ENCODE measurements around the gene SMAP2. TPM values are rescaled to one million over a fixed set of nuclear protein-coding genes. Genes with fewer than 3 reads are reported as not detected.

Gene SMAP2
- total and polyA plus RNA-seq, 3 experiments from 2014 or later: 144 to 340 (median 146) TPM

DNA sequence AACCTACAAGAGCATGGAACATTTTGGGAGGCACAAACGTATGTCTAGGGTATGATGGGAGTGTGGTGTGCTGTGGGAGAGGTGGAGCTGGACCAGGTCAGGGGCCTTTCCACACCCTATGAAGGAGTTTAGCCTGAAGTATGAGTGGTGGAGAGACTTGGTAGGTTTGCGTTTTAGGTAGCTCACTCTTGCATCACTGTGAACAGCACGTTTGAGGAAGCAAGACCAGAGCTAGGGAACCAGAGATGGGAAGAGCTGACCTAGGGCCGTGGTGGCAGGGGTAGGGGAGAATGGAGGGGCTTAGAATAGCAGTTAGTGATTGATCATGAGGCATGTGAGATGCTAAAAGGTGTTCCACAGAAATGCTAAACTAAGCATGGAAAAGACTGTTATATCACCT is 51.7 kb downstream of the SMAP2 start:
- POLR2A ChIA-PET: interaction anchor here (0.5 kb wide), 1 partner anchor 256 kb away, joined by 15 read pairs; no protein-coding TSS in a partner anchor
- peak overlapping the region in 4 of 8 donors; percentile 10 to 41 (median 24) for H3K27ac Mint-ChIP-seq

DNA sequence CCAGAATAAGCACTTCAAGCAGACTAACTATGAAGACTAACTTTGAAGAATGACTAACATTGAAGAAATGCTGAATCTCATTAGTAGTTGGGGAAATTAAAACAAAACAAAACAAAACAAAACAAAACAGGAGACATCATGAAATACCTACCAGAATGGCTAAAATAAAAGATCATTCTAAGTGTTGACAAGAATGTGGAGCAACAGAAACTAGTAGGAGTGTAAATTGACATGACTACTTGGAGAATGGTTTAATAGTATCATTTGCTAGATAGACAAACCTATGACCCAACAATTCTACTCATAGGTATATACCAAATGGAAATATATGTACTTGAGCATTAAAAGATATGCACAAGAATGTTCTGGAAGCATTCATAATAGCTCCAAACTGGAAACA is 57.9 kb downstream of the SMAP2 start:
- no peaks in the 10 kb centered on the region for H3K4me1 Mint-ChIP-seq
- Histone ChIP-seq H3K4me3 (ENCODE audit: low read length) (no peak overlapping the region), H3K36me3 (ENCODE audit: insufficient read depth, low read length) (no peaks in the 10 kb centered on the region), H3K27me3 (ENCODE audit: insufficient read depth, low read length, poor library complexity, severe bottlenecking) (no peaks in the 10 kb centered on the region), H3K9me3 (ENCODE audit: low read length) (no peaks in the 10 kb centered on the region), H3K4me1 (ENCODE audit: insufficient read depth, low read length) (no peaks in the 10 kb centered on the region), H3K27ac (ENCODE audit: low read depth, low read length) (no peak overlapping the region)
- CTCF ChIA-PET: no interaction called here
- POLR2A ChIA-PET: no interaction called here
- no peaks in the 10 kb centered on the region for H3K36me3 Mint-ChIP-seq
- H3K27ac Mint-ChIP-seq: peak overlapping the region in 2 of 8 donors; percentile 2 to 42
- DNase-seq: no peak
- H3K4me3 Mint-ChIP-seq: no peak overlapping the region
- H3K9me3 Mint-ChIP-seq: no peaks in the 10 kb centered on the region
- H3K27me3 Mint-ChIP-seq: no peaks in the 10 kb centered on the region

More for the DNA sequence above, 51.7 kb downstream of the SMAP2 start:
- no peaks in the 10 kb centered on the region for H3K9me3 ChIP-seq (ENCODE audit: low read length)
- H3K36me3 ChIP-seq (ENCODE audit: insufficient read depth, low read length): peaks cover 24% of the 10 kb centered on the region
- Mint-ChIP-seq H3K36me3 (peaks cover 11 to 47% (median 24%) of the 10 kb centered on the region in 3 donors), H3K27me3 (peaks cover 0 to 1% of the 10 kb centered on the region in 2 donors), H3K4me1 (peaks cover 5 to 14% (median 6%) of the 10 kb centered on the region in 3 donors), H3K4me3 (no peak overlapping the region), H3K9me3 (no peaks in the 10 kb centered on the region)
- H3K4me3 ChIP-seq (ENCODE audit: low read length): no peak overlapping the region
- H3K4me1 ChIP-seq (ENCODE audit: insufficient read depth, low read length): no peaks in the 10 kb centered on the region
- DNase-seq: no peak
- H3K27ac ChIP-seq (ENCODE audit: low read depth, low read length): no peak overlapping the region
- H3K27me3 ChIP-seq (ENCODE audit: insufficient read depth, low read length, poor library complexity, severe bottlenecking): no peaks in the 10 kb centered on the region
- CTCF ChIA-PET: interaction anchor here (1.2 to 1.7 kb wide), 3 partner anchors 14 to 281 kb away, joined by 3 to 7 read pairs (median 4); no protein-coding TSS in a partner anchor

DNA sequence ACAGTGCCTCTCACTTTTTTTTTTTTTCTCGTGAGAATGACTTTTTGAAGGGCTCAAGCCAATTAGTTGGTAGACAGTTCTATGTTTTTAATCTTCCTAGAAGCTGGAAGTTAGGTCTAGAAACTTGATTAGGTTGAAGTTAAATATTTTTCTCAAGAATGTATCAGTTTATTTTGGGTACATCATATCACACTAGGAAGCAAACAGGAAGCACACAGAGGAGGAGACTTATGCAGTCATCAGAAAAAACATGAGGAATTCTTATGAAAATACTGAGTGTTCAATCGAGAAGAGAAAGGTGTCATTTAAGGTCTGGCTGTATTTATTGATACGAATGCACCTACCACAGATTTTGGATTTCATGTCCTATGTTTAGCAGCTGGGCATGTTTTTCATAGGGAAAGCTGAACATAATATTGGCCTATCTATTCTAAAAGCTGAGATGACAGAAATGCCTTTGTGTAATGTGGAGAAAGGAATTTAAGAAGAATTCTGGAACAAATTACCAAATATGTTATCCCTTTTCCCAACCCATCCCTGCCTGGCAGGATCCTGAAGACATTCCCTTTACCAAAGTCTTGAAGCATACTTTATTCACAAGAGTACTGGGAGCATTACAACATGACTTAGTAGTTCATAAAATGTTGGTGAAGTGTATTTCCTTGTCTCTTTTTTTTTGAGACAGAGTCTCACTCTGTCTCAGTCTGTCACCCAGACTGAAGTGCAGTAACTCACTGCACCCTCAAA is 59.3 kb downstream of the SMAP2 start:
- Mint-ChIP-seq H3K9me3 (no peaks in the 10 kb centered on the region), H3K27ac (peak overlapping the region in 1 of 8 donors; percentile 80), H3K27me3 (no peaks in the 10 kb centered on the region), H3K4me1 (no peaks in the 10 kb centered on the region), H3K36me3 (no peaks in the 10 kb centered on the region), H3K4me3 (no peak overlapping the region)
- POLR2A ChIA-PET: no interaction called here
- Histone ChIP-seq H3K36me3 (ENCODE audit: insufficient read depth, low read length) (no peaks in the 10 kb centered on the region), H3K4me3 (ENCODE audit: low read length) (no peak overlapping the region), H3K4me1 (ENCODE audit: insufficient read depth, low read length) (no peaks in the 10 kb centered on the region), H3K27ac (ENCODE audit: low read depth, low read length) (no peak overlapping the region), H3K9me3 (ENCODE audit: low read length) (no peaks in the 10 kb centered on the region), H3K27me3 (ENCODE audit: insufficient read depth, low read length, poor library complexity, severe bottlenecking) (no peaks in the 10 kb centered on the region)
- no peak for DNase-seq
- CTCF ChIA-PET: no interaction called here

DNA sequence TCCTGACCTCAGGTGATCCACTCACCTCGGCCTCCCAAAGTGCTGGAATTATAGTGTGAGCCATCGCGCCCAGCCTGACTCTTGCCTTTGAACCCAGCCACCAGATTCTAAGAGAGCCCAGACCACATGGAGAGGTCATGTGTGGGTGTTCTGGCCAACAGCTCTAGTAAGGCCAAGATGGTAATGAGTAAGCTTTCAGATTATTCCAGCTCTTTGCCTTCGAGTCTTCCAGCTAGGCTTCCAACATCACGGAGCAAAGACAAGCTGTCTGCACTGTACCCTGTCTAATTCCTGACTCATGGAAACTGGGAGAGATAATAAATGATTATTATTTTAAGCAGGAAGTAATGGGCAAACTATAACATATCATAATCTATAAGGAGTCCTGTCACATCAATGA is 61.9 kb downstream of the SMAP2 start:
- Histone ChIP-seq H3K4me1 (ENCODE audit: insufficient read depth, low read length) (no peaks in the 10 kb centered on the region), H3K9me3 (ENCODE audit: low read length) (no peaks in the 10 kb centered on the region), H3K27ac (ENCODE audit: low read depth, low read length) (no peak overlapping the region), H3K36me3 (ENCODE audit: insufficient read depth, low read length) (no peaks in the 10 kb centered on the region), H3K4me3 (ENCODE audit: low read length) (no peak overlapping the region), H3K27me3 (ENCODE audit: insufficient read depth, low read length, poor library complexity, severe bottlenecking) (no peaks in the 10 kb centered on the region)
- no peak overlapping the region for H3K4me3 Mint-ChIP-seq
- peaks cover 2 to 7% (median 4%) of the 10 kb centered on the region in 3 donors for H3K4me1 Mint-ChIP-seq
- H3K27me3 Mint-ChIP-seq: no peaks in the 10 kb centered on the region
- no peaks in the 10 kb centered on the region for H3K36me3 Mint-ChIP-seq
- POLR2A ChIA-PET: no interaction called here
- H3K9me3 Mint-ChIP-seq: no peaks in the 10 kb centered on the region
- DNase-seq: no peak
- CTCF ChIA-PET: interaction anchor here (0.7 to 1.6 kb wide), 5 partner anchors 12 to 359 kb away, joined by 3 to 4 read pairs (median 3); no protein-coding TSS in a partner anchor
- H3K27ac Mint-ChIP-seq: no peak overlapping the region

DNA sequence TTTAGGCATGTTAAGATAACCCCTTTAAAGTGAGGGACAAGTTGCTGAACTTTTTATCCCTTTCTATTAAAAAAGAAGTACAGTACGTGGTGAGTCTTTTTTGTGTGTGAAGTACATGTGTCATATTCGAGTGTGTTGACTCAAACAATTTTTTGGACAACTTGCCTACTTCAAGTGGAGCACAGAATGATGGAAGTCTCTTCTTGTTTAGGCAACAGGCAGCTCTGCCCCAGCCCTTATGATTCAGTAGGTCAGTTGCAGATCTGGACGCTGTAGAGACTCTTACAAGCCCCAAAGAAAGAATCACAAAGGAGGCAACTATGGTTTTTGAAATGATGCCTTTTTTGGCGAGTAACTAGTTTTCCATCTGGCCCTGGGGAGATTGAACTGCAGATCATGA is 62.3 kb downstream of the SMAP2 start:
- no peak overlapping the region for H3K4me3 ChIP-seq (ENCODE audit: low read length)
- Mint-ChIP-seq H3K9me3 (no peaks in the 10 kb centered on the region), H3K27me3 (no peaks in the 10 kb centered on the region), H3K4me1 (peaks cover 2 to 7% (median 4%) of the 10 kb centered on the region in 3 donors), H3K36me3 (no peaks in the 10 kb centered on the region), H3K27ac (no peak overlapping the region), H3K4me3 (no peak overlapping the region)
- H3K4me1 ChIP-seq (ENCODE audit: insufficient read depth, low read length): no peaks in the 10 kb centered on the region
- no peak overlapping the region for H3K27ac ChIP-seq (ENCODE audit: low read depth, low read length)
- DNase-seq: no peak
- H3K27me3 ChIP-seq (ENCODE audit: insufficient read depth, low read length, poor library complexity, severe bottlenecking): no peaks in the 10 kb centered on the region
- no peaks in the 10 kb centered on the region for H3K36me3 ChIP-seq (ENCODE audit: insufficient read depth, low read length)
- POLR2A ChIA-PET: no interaction called here
- CTCF ChIA-PET: interaction anchor here (1.0 to 3.3 kb wide), 3 partner anchors 13 to 293 kb away, joined by 3 to 27 read pairs (median 3); no protein-coding TSS in a partner anchor
- no peaks in the 10 kb centered on the region for H3K9me3 ChIP-seq (ENCODE audit: low read length)

GRCh38 chr1:40438391-40439015 is 65.0 kb downstream of the SMAP2 start:
- H3K27ac Mint-ChIP-seq: no peak overlapping the region
- no peak overlapping the region for H3K4me3 Mint-ChIP-seq
- H3K27me3 Mint-ChIP-seq: no peaks in the 10 kb centered on the region
- ChIA-PET CTCF (interaction anchor here (0.5 to 3.3 kb wide), 12 partner anchors 11 to 295 kb away, joined by 3 to 27 read pairs (median 3); partner anchors contain the start of gene ZFP69B), POLR2A (no interaction called here)
- no peaks in the 10 kb centered on the region for H3K9me3 Mint-ChIP-seq
- no peaks in the 10 kb centered on the region for H3K27me3 ChIP-seq (ENCODE audit: insufficient read depth, low read length, poor library complexity, severe bottlenecking)
- no peak overlapping the region for H3K4me3 ChIP-seq (ENCODE audit: low read length)
- H3K36me3 Mint-ChIP-seq: no peaks in the 10 kb centered on the region
- no peaks in the 10 kb centered on the region for H3K9me3 ChIP-seq (ENCODE audit: low read length)
- no peak overlapping the region for H3K27ac ChIP-seq (ENCODE audit: low read depth, low read length)
- no peaks in the 10 kb centered on the region for H3K4me1 ChIP-seq (ENCODE audit: insufficient read depth, low read length)
- no peaks in the 10 kb centered on the region for H3K36me3 ChIP-seq (ENCODE audit: insufficient read depth, low read length)
- DNase-seq: peak in 2 of 5 donors; percentile 14 to 34
- H3K4me1 Mint-ChIP-seq: peaks cover 2 to 7% (median 4%) of the 10 kb centered on the region in 3 donors

DNA sequence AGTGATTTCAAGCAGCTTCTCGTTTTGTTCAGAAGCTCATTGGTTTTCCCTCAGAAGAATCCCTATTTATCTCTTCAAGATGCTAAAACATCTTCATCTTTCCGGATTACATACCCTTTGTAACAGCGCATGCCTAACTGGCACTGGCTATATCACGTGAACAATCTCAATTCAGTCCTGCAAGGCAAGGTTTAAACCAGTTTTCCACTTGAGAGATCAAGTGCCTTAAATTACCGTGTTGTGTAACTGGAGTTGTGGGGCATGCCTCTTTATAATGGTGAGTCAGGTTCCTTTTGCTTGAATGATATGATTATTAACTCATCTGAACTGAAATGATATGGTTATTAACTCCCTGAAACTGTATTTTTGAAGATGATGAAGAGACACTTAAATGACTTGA is 65.7 kb downstream of the SMAP2 start:
- ChIA-PET POLR2A (no interaction called here), CTCF (interaction anchor here (0.9 to 3.3 kb wide), 6 partner anchors 14 to 296 kb away, joined by 3 to 27 read pairs (median 5); no protein-coding TSS in a partner anchor)

More for the DNA sequence above, 65.7 kb downstream of the SMAP2 start:
- Histone ChIP-seq H3K4me1 (ENCODE audit: insufficient read depth, low read length) (no peaks in the 10 kb centered on the region), H3K27ac (ENCODE audit: low read depth, low read length) (no peak overlapping the region), H3K9me3 (ENCODE audit: low read length) (no peaks in the 10 kb centered on the region), H3K36me3 (ENCODE audit: insufficient read depth, low read length) (no peaks in the 10 kb centered on the region), H3K4me3 (ENCODE audit: low read length) (no peak overlapping the region), H3K27me3 (ENCODE audit: insufficient read depth, low read length, poor library complexity, severe bottlenecking) (no peaks in the 10 kb centered on the region)
- Mint-ChIP-seq H3K9me3 (no peaks in the 10 kb centered on the region), H3K4me3 (no peak overlapping the region), H3K36me3 (peaks cover 0 to 3% (median 0%) of the 10 kb centered on the region in 3 donors), H3K4me1 (peaks cover 2 to 7% (median 4%) of the 10 kb centered on the region in 3 donors), H3K27ac (no peak overlapping the region), H3K27me3 (no peaks in the 10 kb centered on the region)
- DNase-seq: no peak

Measured in CD8-positive, alpha-beta memory T cell (primary cell).